GM12865 (cell line): ENCODE measurements around the gene RUFY3.
"Not testable (repeated sequence)": the region's sequence is repeated elsewhere in the genome, so short reads cannot be mapped to it uniquely, and the experiment has no call there.

ENCODE experiments used
- DNase-seq: peaks from one replicate; pipeline ENCODE4 v3.0.0; 2010; ENCODE audit warnings: low read depth
- H3K4me3 ChIP-seq: 2 replicates; pipeline ENCODE4 v1.5.1; 2011; ENCODE audit warnings: mild to moderate bottlenecking, low read depth, low read length, control low read depth
- TF ChIP-seq, protein P1 (sequence below): IDR thresholded peaks from 2 replicates; pipeline ENCODE4 v1.5.1; 2011; ENCODE audit warnings: low read length, control low read depth, low read depth, inconsistent platforms; ENCODE audit not compliant: insufficient read depth; ENCODE audit errors: missing control alignments

Gene RUFY3

DNA sequence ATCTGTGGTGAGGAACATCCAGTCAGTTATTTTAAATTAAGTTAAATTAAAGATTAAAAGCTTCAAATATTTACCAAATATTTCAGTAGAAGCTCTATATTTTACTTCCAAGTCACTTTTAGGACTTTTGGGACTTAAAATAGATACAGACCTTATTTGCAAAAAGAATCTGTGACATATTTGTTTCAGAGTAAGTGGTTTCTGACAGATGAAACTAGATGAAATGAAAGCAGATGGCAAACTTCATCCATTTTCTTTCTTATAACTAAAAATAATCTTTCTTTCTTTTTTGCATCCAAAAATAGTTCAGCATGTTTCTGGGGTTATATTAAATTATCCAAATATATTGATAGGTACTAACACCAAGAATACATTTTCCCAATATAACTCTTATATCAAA, 40.1 kb upstream of the RUFY3 start:
- peak; percentile 65 for DNase-seq
- H3K4me3 ChIP-seq, result no peak overlapping the region; the same call in 1 of the 2 replicates
- TF ChIP-seq, protein P1, sequence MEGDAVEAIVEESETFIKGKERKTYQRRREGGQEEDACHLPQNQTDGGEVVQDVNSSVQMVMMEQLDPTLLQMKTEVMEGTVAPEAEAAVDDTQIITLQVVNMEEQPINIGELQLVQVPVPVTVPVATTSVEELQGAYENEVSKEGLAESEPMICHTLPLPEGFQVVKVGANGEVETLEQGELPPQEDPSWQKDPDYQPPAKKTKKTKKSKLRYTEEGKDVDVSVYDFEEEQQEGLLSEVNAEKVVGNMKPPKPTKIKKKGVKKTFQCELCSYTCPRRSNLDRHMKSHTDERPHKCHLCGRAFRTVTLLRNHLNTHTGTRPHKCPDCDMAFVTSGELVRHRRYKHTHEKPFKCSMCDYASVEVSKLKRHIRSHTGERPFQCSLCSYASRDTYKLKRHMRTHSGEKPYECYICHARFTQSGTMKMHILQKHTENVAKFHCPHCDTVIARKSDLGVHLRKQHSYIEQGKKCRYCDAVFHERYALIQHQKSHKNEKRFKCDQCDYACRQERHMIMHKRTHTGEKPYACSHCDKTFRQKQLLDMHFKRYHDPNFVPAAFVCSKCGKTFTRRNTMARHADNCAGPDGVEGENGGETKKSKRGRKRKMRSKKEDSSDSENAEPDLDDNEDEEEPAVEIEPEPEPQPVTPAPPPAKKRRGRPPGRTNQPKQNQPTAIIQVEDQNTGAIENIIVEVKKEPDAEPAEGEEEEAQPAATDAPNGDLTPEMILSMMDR, result no peak

DNA sequence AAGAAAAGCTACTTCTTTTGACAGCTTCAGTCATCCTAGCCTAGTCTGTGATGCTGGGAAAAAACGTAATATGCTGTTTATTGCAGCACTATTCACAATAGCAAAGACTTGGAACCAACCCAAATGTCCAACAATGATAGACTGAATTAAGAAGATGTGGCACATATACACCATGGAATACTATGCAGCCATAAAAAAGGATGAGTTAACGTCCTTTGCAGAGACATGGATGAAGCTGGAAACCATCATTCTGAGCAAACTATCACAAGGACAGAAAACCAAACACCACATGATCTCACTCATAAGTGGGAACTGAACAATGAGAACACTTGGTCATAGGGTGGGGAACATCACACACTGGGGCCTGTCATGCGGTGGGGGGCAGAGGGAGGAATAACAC, 39.6 kb upstream of the RUFY3 start:
- not testable (repeated sequence) for DNase-seq, H3K4me3 ChIP-seq

DNA sequence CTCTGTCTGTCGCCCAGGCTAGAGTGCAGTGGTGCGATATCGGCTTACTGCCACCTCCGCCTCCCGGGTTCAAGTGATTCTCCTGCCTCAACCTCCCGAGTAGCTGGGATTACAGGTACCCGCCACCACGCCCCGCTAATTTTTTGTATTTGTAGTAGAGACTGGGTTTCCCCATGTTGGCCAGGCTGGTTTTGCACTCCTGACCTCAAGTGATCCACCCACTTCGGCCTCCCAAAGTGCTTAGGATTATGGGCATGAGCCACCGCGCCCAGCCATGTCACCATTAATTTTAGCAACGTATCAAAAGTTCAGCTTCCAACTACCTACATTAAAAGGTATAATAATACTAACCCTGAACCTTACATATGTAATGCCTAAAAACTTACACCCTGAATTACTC, 34.4 kb upstream of the RUFY3 start:
- peak overlapping the region; percentile 71 for H3K4me3 ChIP-seq
- DNase-seq, result peak; percentile 48
- TF ChIP-seq, protein P1, result no peak

DNA sequence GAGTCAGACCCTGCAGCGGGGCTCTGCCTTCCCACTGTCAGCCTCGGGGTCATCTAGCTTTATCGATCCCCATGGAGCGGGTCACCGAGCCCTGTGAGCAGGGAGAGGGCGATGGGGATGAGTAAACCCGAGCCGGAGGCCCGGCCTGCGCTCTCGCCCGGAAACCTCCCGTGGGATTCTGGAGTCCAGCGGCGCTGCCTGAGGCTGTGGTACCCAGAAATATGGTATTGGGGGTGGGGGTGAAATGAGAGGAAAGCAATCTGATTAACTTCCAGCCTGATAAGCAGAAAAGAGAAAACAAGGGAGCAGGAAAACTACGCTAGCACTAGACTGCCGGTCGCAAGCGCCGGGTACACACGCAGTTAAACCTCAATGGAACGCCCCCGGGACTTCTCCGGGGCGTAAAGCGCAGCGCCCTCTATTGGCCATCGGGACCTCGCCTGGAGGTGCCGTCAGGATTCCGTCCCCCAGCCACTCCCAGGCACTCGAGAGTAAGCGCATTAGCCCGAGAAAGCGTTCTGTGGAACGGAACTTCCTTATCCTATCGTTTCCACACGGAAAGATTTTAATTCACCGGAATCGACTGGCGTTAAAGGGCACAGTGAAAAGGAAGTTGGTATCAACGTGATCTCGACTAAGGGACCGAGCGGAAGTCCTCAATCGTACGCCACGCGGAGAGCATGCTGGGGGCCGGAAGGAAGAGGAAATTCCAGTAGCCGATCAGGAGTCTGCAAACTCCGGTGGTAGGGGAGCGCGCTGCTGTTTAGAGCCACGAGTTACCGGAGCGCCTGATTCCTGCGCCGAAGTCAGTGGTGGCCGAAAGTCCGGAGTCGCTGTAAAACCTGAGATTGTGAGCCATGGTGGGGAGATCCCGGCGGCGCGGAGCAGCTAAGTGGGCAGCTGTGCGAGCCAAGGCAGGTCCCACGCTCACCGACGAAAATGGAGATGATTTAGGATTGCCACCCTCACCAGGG, 33.7 kb upstream of the RUFY3 start, which contains the start of gene UTP3:
UTP3 (plus strand) TSS at position 712 of the 974 bp plus-strand sequence; CDS start at position 858, 146 bp downstream.
- DNase-seq, result peak; percentile 98
- TF ChIP-seq, protein P1, result peak; percentile 97
- peak within 1 kb of the TSS; percentile 71 for H3K4me3 ChIP-seq

DNA sequence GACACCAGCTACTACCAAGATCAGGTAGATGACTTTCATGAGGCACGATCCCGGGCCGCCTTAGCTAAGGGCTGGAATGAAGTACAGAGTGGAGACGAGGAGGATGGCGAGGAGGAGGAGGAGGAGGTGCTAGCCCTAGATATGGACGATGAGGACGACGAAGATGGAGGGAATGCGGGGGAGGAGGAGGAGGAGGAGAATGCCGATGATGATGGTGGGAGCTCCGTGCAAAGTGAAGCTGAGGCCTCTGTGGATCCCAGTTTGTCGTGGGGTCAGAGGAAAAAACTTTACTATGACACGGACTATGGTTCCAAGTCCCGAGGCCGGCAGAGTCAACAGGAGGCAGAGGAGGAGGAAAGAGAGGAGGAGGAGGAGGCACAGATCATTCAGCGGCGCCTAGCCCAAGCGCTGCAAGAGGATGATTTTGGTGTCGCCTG, 33.0 kb upstream of the RUFY3 start:
- peak overlapping the region; percentile 71 for H3K4me3 ChIP-seq
- DNase-seq, result no peak
- TF ChIP-seq, protein P1, result no peak

DNA sequence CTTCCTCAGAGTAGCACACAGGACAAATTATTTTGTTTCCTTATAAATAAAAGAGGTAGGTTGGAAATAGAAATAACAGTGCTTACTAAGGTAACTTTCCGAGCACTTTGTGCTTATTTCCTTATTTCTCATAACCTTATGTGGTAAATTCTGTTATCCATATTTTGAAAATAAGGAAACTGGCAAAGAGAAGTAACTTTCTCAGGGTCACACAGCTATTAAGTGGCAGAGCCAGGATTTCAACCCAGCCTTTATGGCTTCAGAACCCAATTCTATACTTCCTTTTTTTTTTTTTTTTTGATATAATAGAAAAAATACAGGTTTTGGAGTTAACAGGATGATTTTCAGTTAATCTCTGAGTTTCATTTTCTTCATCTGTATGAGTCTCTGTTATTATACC, 30.1 kb upstream of the RUFY3 start:
- TF ChIP-seq, protein P1, result no peak
- DNase-seq, result no peak
- H3K4me3 ChIP-seq, result no peak overlapping the region

DNA sequence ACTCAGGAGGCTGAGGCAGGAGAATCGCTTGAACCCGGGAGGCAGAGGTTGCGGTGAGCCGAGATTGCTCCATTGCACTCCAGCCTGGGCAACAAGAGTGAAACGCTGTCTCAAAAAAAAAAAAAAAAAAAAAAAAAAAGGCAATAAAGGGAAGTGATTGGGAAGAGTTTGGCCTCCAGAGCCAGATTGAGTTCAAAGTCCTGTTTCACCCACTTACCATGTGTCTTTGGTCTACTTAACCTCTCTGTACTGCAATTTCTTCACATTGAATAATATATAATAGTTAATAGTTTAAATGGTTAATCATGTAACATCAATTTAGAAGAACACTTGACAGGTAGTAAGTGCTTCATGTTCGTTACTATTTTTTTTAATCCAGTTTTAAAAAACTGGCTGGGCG, 27.1 kb upstream of the RUFY3 start:
- DNase-seq, H3K4me3 ChIP-seq: not testable (repeated sequence)

DNA sequence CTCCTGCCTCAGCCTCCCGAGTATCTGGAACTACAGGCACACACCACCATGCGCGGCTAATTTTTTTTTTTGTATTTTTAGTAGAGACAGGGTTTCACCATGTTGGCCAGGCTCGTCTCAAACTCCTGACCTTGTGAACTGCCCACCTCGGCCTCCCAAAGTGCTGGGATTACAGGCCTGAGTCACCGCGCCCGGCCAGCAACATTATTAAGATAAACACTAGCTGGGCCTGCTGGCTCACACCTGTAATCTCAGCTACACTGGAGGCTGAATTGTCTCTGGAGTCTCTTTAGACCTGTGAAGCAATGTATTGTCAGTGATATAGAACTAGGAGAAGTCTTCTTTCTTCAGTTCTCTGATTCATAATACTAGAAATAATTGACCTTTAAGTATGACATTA, 23.3 kb upstream of the RUFY3 start:
- not testable (repeated sequence) for H3K4me3 ChIP-seq, DNase-seq
